Measurements from ENCODE around the gene EGLN3.

DNA sequence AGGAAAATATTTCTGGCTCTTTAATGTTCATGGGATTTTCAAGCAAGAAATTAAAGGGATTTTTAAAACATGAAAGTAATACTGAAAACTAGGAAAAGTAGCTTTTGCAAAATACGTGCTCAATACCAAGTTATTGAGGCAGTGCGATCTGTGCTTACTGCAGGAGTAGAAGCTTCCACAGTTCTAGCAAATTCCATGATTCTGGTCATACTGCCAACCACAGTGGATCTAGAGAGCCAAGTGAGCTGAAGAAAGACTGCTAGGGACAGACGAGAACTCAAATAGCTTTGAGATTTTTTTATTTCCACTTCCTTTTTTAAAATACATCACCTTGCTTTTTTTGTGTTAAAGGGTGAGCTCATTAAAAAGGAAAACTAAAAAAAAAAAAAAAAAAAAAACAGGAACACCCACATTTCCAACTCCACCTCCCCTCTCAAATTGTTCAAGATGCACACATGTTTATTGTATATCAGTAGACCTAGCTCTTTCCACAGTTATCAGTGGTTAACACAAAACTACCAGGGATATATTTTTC is 26.2 kb downstream of the EGLN3 start:
- TF ChIP-seq, protein P1, sequence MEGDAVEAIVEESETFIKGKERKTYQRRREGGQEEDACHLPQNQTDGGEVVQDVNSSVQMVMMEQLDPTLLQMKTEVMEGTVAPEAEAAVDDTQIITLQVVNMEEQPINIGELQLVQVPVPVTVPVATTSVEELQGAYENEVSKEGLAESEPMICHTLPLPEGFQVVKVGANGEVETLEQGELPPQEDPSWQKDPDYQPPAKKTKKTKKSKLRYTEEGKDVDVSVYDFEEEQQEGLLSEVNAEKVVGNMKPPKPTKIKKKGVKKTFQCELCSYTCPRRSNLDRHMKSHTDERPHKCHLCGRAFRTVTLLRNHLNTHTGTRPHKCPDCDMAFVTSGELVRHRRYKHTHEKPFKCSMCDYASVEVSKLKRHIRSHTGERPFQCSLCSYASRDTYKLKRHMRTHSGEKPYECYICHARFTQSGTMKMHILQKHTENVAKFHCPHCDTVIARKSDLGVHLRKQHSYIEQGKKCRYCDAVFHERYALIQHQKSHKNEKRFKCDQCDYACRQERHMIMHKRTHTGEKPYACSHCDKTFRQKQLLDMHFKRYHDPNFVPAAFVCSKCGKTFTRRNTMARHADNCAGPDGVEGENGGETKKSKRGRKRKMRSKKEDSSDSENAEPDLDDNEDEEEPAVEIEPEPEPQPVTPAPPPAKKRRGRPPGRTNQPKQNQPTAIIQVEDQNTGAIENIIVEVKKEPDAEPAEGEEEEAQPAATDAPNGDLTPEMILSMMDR (conservative IDR thresholded peaks at IDR 0.05; ENCODE audit: low read depth, low read length) = no peak
- TF ChIP-seq EZH2phosphoT487 (IDR thresholded peaks at IDR 0.05; ENCODE audit: borderline replicate concordance, low read length) = no peak

Measured in PC-3 (cell line).